GM12878 (cell line): ENCODE measurements around the gene ADGRF4. TPM values are rescaled to one million over a fixed set of nuclear protein-coding genes. Genes with fewer than 3 reads are reported as not detected.

Experiments
- ATAC-seq: fragments of 200-7000 bp; cut with Tn5 transposase; 3 replicates; pipeline ENCODE4 v1.9.1; 2020; ENCODE audit warnings: mild to moderate bottlenecking, moderate library complexity
- BruUV-seq: library from RNA; stranded (reverse); fragments of 400-500 nt; replicated peaks from 2 replicates; lab custom pipeline; 2021; lab: Mats Ljungman, UMichigan
- CTCF ChIA-PET: fragments of 300-600 bp; sonication (Branson Sonifier 250); formaldehyde crosslinking; extraction: SDS; loops from one replicate; lab custom pipeline; 2021; ENCODE audit warnings: inconsistent platforms; lab: Yijun Ruan, JAX
- POLR2A ChIA-PET: fragments of 350-600 bp; formaldehyde crosslinking; extraction: SDS; loops from one replicate; lab custom pipeline; 2021; ENCODE audit warnings: inconsistent platforms; lab: Charles Lee
- RAD21 ChIA-PET: fragments of 300-600 bp; sonication (Branson Sonifier 250); formaldehyde crosslinking; loops from one replicate; lab custom pipeline; 2023; ENCODE audit warnings: antibody characterized with exemption; ENCODE audit not compliant: unreplicated experiment; lab: Charles Lee
- SMC1A ChIA-PET: fragments of 300-600 bp; sonication (Branson Sonifier 250); formaldehyde crosslinking; loops from one replicate; lab custom pipeline; 2023; ENCODE audit not compliant: unreplicated experiment, uncharacterized antibody; lab: Charles Lee
- DNase-seq: peaks from one replicate; pipeline ENCODE4 v3.0.0-alpha.2; 2011; ENCODE audit warnings: low read depth, low spot score
- FAIRE-seq: peaks from 3 replicates; lab custom pipeline; 2011; peaks lifted over from hg19 to GRCh38; lab: Jason Lieb, UNC
- H2AFZ ChIP-seq: 2 replicates; pipeline ENCODE4 v1.6.0; 2011; ENCODE audit warnings: low read depth, low read length, control low read depth; ENCODE audit not compliant: control insufficient read depth
- H3K27ac ChIP-seq: 2 replicates; pipeline ENCODE4 v1.5.1; 2011; ENCODE audit warnings: control low read depth; ENCODE audit not compliant: control insufficient read depth, insufficient read depth
- H3K27me3 ChIP-seq, 2 experiments: replicated peaks in 1 of 2; 2 replicates each; pipeline versions ENCODE4 v1.6.0 to v1.6.1; 2011; ENCODE audit warnings: low read length in 1 of 2; ENCODE audit not compliant: control insufficient read depth in 2 of 2, insufficient read depth in 2 of 2
- H3K36me3 ChIP-seq, 2 experiments: 2 replicates each; pipeline ENCODE4 v1.5.1; 2011; ENCODE audit warnings: low read length in 1 of 2; ENCODE audit not compliant: control insufficient read depth in 2 of 2, insufficient read depth in 2 of 2
- H3K4me1 ChIP-seq: 2 replicates; pipeline ENCODE4 v1.6.1; 2011; ENCODE audit warnings: mild to moderate bottlenecking, low read length, moderate library complexity, mixed read lengths; ENCODE audit not compliant: control insufficient read depth, insufficient read depth
- H3K4me2 ChIP-seq: 2 replicates; pipeline ENCODE4 v1.6.0; 2011; ENCODE audit warnings: control low read depth; ENCODE audit not compliant: control insufficient read depth, insufficient read depth
- H3K4me3 ChIP-seq: fragments of 200-600 bp; sonication (generic); 2 replicates; pipeline ENCODE4 v1.5.1; 2016
- H3K79me2 ChIP-seq: 2 replicates; pipeline ENCODE4 v1.6.0; 2011; ENCODE audit warnings: low read length; ENCODE audit not compliant: control insufficient read depth, insufficient read depth
- H3K9ac ChIP-seq: 2 replicates; pipeline ENCODE4 v1.8.0; 2011; ENCODE audit warnings: low read length, control low read depth, mixed read lengths; ENCODE audit not compliant: control insufficient read depth, insufficient read depth
- H3K9me3 ChIP-seq: replicated peaks from 3 replicates; pipeline ENCODE4 v1.5.1; 2011; ENCODE audit warnings: mild to moderate bottlenecking, low read length; ENCODE audit not compliant: control insufficient read depth, insufficient read depth
- H4K20me1 ChIP-seq: 2 replicates; pipeline ENCODE4 v1.6.0; 2011; ENCODE audit not compliant: control insufficient read depth, insufficient read depth
- CHD2 ChIP-seq: IDR thresholded peaks from 2 replicates; pipeline ENCODE4 v1.6.1; 2011; ENCODE audit warnings: low read depth, low read length, improper control_type of control experiment, borderline replicate concordance
- CREB1 ChIP-seq: IDR thresholded peaks from 2 replicates; pipeline ENCODE4 v1.6.1; 2012; ENCODE audit warnings: low read depth, mild to moderate bottlenecking, inconsistent platforms
- E2F4 ChIP-seq: IDR thresholded peaks from 2 replicates; pipeline ENCODE4 v1.6.1; 2012; ENCODE audit warnings: low read depth, low read length, improper control_type of control experiment
- GABPA ChIP-seq: IDR thresholded peaks from 2 replicates; pipeline ENCODE4 v1.6.1; 2014; ENCODE audit warnings: antibody characterized with exemption, low read depth, mild to moderate bottlenecking, inconsistent platforms
- HCFC1 ChIP-seq: fragments of 150-350 bp; IDR thresholded peaks from 2 replicates; pipeline ENCODE4 v1.6.1; 2014; ENCODE audit warnings: low read length
- HDAC2 ChIP-seq: fragments of 200-600 bp; sonication (generic); IDR thresholded peaks from 2 replicates; pipeline ENCODE4 v1.6.1; 2017
- MXI1 ChIP-seq: fragments of 150-350 bp; IDR thresholded peaks from 2 replicates; pipeline ENCODE4 v1.6.1; 2011; ENCODE audit warnings: low read depth, mild to moderate bottlenecking, inconsistent platforms, low read length, improper control_type of control experiment
- NFYB ChIP-seq: IDR thresholded peaks from 2 replicates; pipeline ENCODE4 v1.6.1; 2011; ENCODE audit warnings: low read depth, mild to moderate bottlenecking, low read length, improper control_type of control experiment, moderate library complexity; ENCODE audit not compliant: insufficient read depth
- NR2F1 ChIP-seq: fragments of 450-650 bp; conservative IDR thresholded peaks from 2 replicates; pipeline ENCODE4 v1.6.1; 2017; ENCODE audit warnings: mild to moderate bottlenecking
- RCOR1 ChIP-seq: conservative IDR thresholded peaks from 2 replicates; pipeline ENCODE4 v1.6.1; 2012; ENCODE audit warnings: low read depth, low read length, improper control_type of control experiment
- SRF ChIP-seq, 2 experiments: IDR thresholded peaks; 2 replicates each; pipeline ENCODE4 v1.6.1; 2011; ENCODE audit warnings: low read depth in 2 of 2, low read length in 2 of 2, mild to moderate bottlenecking in 1 of 2, moderate library complexity in 1 of 2
- WGBS: methylation state at CpG from one replicate; pipeline ENCODE4 v1.1.6; 2016; ENCODE audit warnings: low lambda C conversion rate; ENCODE audit not compliant: insufficient replicate concordance, insufficient coverage; ENCODE audit errors: missing lambda C conversion rate; 5-methylcytosine and 5-hydroxymethylcytosine counted together
- in situ Hi-C: fragments of 300-500 bp; cut with MboI; formaldehyde crosslinking; loops from 9 replicates; pipeline ENCODE4 v1.14.3; 2018; ENCODE audit warnings: mixed read lengths
- intact Hi-C: fragments of 100-400 bp; cut with micrococcal nuclease; formaldehyde crosslinking; loops from one replicate; pipeline ENCODE4 v1.14.2; 2022; ENCODE audit not compliant: unreplicated experiment
- polyA plus RNA-seq, 11 experiments: library from polyadenylated mRNA; depleted of rRNA in 4 of 11; unstranded in 6 of 11; stranded (reverse) in 5 of 11; fragments of >200 nt; fragmentation: Nextera tagmentation in 4 of 11; fragmentation: Illumina TruSeq in 1 of 11; extraction: Ambion mirVana in 4 of 11; extraction: Trizol in 1 of 11; gene quantifications; 1 replicate in 1 of 11; 2 replicates in 10 of 11; pipeline versions ENCODE4 v1.2.1 to v1.2.3, GENCODE V29; 2011 to 2016; ENCODE audit warnings: inconsistent platforms in 2 of 11, missing spikeins in 2 of 11, low read depth in 1 of 11
- total RNA-seq, 4 experiments: library from RNA; depleted of rRNA in 3 of 4; stranded (reverse); fragments of >200 nt in 3 of 4; fragmentation: Illumina TruSeq in 1 of 4; extraction: Trizol in 1 of 4; gene quantifications; 2 replicates each; pipeline versions ENCODE4 v1.2.1 to v1.2.3, GENCODE V29; 2013 to 2021
- TF ChIP-seq, protein P1 (sequence below): IDR thresholded peaks from 2 replicates; pipeline ENCODE4 v1.6.1; 2011; ENCODE audit warnings: borderline replicate concordance, low read depth, mild to moderate bottlenecking, moderate library complexity, mixed read lengths, low read length; ENCODE audit not compliant: insufficient read depth; ENCODE audit errors: extremely low read length
- TF ChIP-seq, protein P2 (sequence below): fragments of 450-650 bp; IDR thresholded peaks from 2 replicates; pipeline ENCODE4 v1.6.1; 2018; ENCODE audit warnings: mild to moderate bottlenecking, low read depth, moderate library complexity; ENCODE audit not compliant: partially characterized antibody
- TF ChIP-seq, protein P3 (sequence below): fragments of 450-650 bp; IDR thresholded peaks from 2 replicates; pipeline ENCODE4 v1.6.1; 2017; ENCODE audit warnings: low read depth, mild to moderate bottlenecking, moderate library complexity

The ADGRF4 gene
- total and polyA plus RNA-seq, 10 of the 15 experiments (the other 5 are each of a cell fraction or from before 2014, with no cell fraction given), result 0.04 to 0.12 (median 0.06) TPM; not detected in 5

DNA sequence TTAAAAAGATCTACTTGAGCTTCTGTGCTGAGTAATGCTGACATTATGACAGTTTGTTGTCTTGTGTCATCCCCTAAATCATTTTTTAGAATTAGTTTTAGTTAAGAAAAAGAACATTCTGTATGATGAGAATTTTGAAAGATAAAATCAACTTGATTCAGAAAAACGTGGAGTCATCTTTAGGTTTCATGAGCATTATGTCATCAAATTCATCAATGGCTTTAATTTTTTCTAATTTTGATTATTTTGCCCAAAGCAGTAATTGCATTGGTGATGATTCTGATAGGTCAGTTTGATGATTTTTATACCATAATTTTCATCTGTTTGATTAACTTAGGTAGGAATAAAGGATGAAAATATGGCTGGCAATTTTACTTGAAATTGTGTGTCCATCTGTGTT is 26.6 kb upstream of the ADGRF4 start (continued):
- TF ChIP-seq, protein P1, sequence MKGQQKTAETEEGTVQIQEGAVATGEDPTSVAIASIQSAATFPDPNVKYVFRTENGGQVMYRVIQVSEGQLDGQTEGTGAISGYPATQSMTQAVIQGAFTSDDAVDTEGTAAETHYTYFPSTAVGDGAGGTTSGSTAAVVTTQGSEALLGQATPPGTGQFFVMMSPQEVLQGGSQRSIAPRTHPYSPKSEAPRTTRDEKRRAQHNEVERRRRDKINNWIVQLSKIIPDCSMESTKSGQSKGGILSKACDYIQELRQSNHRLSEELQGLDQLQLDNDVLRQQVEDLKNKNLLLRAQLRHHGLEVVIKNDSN, result no peak
- TF ChIP-seq HDAC2 (no peak), CREB1 (no peak), MXI1 (no peak), RCOR1 (no peak), HCFC1 (no peak), GABPA (no peak), NR2F1 (no peak), CHD2 (no peak)
- TF ChIP-seq, protein P2, sequence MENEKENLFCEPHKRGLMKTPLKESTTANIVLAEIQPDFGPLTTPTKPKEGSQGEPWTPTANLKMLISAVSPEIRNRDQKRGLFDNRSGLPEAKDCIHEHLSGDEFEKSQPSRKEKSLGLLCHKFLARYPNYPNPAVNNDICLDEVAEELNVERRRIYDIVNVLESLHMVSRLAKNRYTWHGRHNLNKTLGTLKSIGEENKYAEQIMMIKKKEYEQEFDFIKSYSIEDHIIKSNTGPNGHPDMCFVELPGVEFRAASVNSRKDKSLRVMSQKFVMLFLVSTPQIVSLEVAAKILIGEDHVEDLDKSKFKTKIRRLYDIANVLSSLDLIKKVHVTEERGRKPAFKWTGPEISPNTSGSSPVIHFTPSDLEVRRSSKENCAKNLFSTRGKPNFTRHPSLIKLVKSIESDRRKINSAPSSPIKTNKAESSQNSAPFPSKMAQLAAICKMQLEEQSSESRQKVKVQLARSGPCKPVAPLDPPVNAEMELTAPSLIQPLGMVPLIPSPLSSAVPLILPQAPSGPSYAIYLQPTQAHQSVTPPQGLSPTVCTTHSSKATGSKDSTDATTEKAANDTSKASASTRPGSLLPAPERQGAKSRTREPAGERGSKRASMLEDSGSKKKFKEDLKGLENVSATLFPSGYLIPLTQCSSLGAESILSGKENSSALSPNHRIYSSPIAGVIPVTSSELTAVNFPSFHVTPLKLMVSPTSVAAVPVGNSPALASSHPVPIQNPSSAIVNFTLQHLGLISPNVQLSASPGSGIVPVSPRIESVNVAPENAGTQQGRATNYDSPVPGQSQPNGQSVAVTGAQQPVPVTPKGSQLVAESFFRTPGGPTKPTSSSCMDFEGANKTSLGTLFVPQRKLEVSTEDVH, result no peak

- Histone ChIP-seq H3K9ac (no peak overlapping the region), H2AFZ (no peak overlapping the region), H3K36me3 (no peaks in the 10 kb centered on the region), H3K4me3 (no peak overlapping the region), H3K27me3 (no peaks in the 10 kb centered on the region; a peak in 1 of 4 replicates), H3K27ac (no peak overlapping the region), H4K20me1 (no peaks in the 10 kb centered on the region), H3K4me1 (no peaks in the 10 kb centered on the region), H3K79me2 (no peaks in the 10 kb centered on the region), H3K9me3 (no peaks in the 10 kb centered on the region; the same call in 2 of the 3 replicates), H3K4me2 (no peak overlapping the region)
- ATAC-seq, result no peak
- POLR2A ChIA-PET, result no interaction called here
- RAD21 ChIA-PET, result no interaction called here
- CTCF ChIA-PET, result interaction anchor here (0.9 to 1.2 kb wide), 2 partner anchors 11 to 41 kb away, joined by 3 read pairs; no protein-coding TSS in a partner anchor
- WGBS, result 0% methylated on average over 1 of the region's 1 CpG
- in situ Hi-C loops, result no loop called here
- SMC1A ChIA-PET, result interaction anchor here (0.6 kb wide), 1 partner anchor 375 kb away, joined by 4 read pairs; no protein-coding TSS in a partner anchor
- TF ChIP-seq MXI1 (no peak), SRF (IDR thresholded peaks at IDR 0.05; ENCODE audit: low read depth in 2 of 2, low read length in 2 of 2) (no peak), E2F4 (no peak), NFYB (no peak)
- TF ChIP-seq, protein P3, sequence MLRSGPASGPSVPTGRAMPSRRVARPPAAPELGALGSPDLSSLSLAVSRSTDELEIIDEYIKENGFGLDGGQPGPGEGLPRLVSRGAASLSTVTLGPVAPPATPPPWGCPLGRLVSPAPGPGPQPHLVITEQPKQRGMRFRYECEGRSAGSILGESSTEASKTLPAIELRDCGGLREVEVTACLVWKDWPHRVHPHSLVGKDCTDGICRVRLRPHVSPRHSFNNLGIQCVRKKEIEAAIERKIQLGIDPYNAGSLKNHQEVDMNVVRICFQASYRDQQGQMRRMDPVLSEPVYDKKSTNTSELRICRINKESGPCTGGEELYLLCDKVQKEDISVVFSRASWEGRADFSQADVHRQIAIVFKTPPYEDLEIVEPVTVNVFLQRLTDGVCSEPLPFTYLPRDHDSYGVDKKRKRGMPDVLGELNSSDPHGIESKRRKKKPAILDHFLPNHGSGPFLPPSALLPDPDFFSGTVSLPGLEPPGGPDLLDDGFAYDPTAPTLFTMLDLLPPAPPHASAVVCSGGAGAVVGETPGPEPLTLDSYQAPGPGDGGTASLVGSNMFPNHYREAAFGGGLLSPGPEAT, result no peak
- BruUV-seq, result no TSS peak
- DNase-seq, result no peak
- FAIRE-seq, result no peak
- intact Hi-C loops, result no loop called here
Measured at GRCh38 chr6:47672816-47673215, 25.6 kb upstream of the ADGRF4 start.
